Progenitor cell of endocrine pancreas (in vitro differentiated cells): ENCODE results near the gene PTTG2. TPM values are rescaled to one million over a fixed set of nuclear protein-coding genes. Genes with fewer than 3 reads are reported as not detected.

Source experiments
- DNase-seq: peaks from one replicate; pipeline ENCODE4 v3.0.0; 2021; ENCODE audit warnings: low spot score; ENCODE audit not compliant: unreplicated experiment
- H3K27ac Mint-ChIP-seq: 2 replicates; pipeline ENCODE4 v1.8.0; 2021; ENCODE audit warnings: mild to moderate bottlenecking, moderate library complexity, mixed read lengths
- H3K27me3 Mint-ChIP-seq: 2 replicates; pipeline ENCODE4 v1.8.0; 2021; ENCODE audit warnings: mixed read lengths
- H3K36me3 Mint-ChIP-seq: 2 replicates; pipeline ENCODE4 v1.8.0; 2022; ENCODE audit warnings: mixed read lengths; ENCODE audit not compliant: insufficient read depth
- H3K4me1 Mint-ChIP-seq: 2 replicates; pipeline ENCODE4 v1.8.0; 2021; ENCODE audit warnings: low read depth, mixed read lengths
- H3K4me3 Mint-ChIP-seq: 2 replicates; pipeline ENCODE4 v1.8.0; 2021; ENCODE audit warnings: low read depth, mild to moderate bottlenecking, moderate library complexity, mixed read lengths
- H3K9me3 Mint-ChIP-seq: 2 replicates; pipeline ENCODE4 v1.8.0; 2021; ENCODE audit warnings: low read depth, mixed read lengths
- total RNA-seq: library from RNA; stranded (reverse); gene quantifications from 2 replicates; pipeline ENCODE4 v1.2.1, GENCODE V29; 2021
- TF ChIP-seq, protein P1 (sequence below): fragments of 200-600 bp; sonication (generic); IDR thresholded peaks from one replicate; pipeline ENCODE4 v1.5.0; 2021; ENCODE audit warnings: antibody characterized with exemption, mild to moderate bottlenecking; ENCODE audit not compliant: unreplicated experiment

Gene PTTG2
- total RNA-seq, 1 donor from 2014 or later = not detected

DNA sequence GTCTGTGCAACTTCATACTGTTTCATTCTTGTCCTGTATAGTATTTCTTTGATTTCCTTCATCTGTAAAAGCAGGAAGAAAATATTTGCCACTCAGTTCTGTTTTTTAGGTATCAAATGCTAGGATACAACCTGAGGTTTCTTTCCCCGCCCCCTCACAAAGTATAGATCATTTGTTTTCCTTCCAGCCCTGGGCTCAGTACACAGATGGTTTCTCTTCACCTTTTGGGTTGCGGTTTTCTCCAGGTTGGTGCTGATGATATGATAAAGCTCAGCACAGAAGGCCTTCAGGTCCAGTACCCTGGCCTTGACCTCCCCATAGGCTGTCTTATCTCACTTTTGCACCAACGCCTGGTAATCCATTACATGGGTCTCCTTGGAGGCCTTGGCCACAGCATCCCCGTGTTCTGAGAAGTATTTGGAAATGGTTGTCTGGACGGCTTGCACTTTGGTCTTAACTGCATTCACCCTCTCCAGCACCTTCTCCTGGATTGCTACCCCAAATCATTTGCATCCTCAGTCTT lies 35.2 kb downstream of the PTTG2 start:
- no peak for DNase-seq
- no peak overlapping the region for H3K27ac Mint-ChIP-seq
- H3K4me1 Mint-ChIP-seq = peaks cover 36% of the 10 kb centered on the region
- H3K27me3 Mint-ChIP-seq = no peaks in the 10 kb centered on the region
- TF ChIP-seq, protein P1, sequence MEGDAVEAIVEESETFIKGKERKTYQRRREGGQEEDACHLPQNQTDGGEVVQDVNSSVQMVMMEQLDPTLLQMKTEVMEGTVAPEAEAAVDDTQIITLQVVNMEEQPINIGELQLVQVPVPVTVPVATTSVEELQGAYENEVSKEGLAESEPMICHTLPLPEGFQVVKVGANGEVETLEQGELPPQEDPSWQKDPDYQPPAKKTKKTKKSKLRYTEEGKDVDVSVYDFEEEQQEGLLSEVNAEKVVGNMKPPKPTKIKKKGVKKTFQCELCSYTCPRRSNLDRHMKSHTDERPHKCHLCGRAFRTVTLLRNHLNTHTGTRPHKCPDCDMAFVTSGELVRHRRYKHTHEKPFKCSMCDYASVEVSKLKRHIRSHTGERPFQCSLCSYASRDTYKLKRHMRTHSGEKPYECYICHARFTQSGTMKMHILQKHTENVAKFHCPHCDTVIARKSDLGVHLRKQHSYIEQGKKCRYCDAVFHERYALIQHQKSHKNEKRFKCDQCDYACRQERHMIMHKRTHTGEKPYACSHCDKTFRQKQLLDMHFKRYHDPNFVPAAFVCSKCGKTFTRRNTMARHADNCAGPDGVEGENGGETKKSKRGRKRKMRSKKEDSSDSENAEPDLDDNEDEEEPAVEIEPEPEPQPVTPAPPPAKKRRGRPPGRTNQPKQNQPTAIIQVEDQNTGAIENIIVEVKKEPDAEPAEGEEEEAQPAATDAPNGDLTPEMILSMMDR = no peak
- H3K4me3 Mint-ChIP-seq = no peak overlapping the region
- H3K9me3 Mint-ChIP-seq = peaks cover 4% of the 10 kb centered on the region
- H3K36me3 Mint-ChIP-seq = peaks cover 6% of the 10 kb centered on the region

DNA sequence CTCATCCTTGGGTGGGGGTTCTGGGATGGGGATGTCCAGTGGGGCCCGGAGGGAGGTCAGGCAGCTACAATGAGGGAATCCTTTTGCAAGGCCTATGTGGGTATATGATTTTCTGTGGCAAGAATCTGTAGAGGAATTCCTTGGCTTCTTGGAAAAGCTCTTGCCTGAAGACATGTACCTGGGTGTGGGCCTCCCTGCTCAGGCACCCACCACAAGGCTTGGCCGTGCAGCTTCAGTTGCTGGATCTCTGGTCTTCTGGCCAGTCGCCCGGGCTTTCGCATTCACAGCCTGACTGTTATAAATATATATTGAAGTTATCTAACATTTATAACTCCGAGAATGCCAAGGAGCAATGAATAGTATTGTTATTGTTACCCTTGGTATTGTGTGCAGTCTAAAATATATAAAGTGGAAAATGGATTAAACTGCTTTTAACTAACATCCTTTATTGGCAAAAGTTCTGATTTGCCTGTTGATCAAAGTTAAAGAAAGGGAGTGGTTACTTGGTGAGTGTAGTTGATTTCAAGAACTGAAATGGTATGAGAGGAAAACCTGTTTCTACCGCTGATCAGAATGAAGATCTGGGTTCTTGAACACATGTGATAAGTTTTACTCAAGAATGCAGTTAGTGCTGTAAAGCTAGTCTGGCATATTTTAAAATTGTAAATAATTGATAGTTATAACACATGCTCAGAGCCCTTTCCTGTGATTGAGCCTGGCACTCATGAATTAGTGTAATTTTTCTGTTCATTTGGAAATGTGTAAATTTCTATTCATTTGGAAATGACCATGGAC lies 36.0 kb downstream of the PTTG2 start:
- Mint-ChIP-seq H3K4me3 (no peak overlapping the region), H3K9me3 (peaks cover 4% of the 10 kb centered on the region), H3K4me1 (peaks cover 36% of the 10 kb centered on the region), H3K27ac (no peak overlapping the region), H3K27me3 (no peaks in the 10 kb centered on the region), H3K36me3 (peaks cover 6% of the 10 kb centered on the region)
- DNase-seq = no peak
- TF ChIP-seq, protein P1 = no peak

DNA sequence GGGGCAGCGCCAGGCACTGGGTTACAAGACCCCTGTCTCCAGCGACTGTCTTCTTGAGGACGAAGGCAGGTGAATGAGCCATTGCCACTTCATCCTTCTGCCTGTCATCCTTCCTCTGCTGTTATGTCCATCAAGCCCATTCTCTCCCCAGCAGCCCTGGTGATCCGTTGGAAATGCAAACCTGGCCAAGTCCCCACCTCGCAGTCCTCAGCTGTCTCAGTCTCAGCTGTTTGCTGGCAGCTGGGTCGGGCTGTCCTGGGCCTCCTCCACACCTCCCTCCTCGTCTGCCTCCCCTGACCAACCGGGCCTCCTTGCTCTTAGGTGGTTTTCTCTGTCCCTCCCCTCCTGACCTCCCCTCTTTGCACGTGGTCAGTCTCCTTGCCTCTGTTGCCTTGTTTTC lies 38.0 kb downstream of the PTTG2 start:
- Mint-ChIP-seq H3K9me3 (no peaks in the 10 kb centered on the region), H3K27ac (peak overlapping the region; percentile 50), H3K27me3 (no peaks in the 10 kb centered on the region)

DNA sequence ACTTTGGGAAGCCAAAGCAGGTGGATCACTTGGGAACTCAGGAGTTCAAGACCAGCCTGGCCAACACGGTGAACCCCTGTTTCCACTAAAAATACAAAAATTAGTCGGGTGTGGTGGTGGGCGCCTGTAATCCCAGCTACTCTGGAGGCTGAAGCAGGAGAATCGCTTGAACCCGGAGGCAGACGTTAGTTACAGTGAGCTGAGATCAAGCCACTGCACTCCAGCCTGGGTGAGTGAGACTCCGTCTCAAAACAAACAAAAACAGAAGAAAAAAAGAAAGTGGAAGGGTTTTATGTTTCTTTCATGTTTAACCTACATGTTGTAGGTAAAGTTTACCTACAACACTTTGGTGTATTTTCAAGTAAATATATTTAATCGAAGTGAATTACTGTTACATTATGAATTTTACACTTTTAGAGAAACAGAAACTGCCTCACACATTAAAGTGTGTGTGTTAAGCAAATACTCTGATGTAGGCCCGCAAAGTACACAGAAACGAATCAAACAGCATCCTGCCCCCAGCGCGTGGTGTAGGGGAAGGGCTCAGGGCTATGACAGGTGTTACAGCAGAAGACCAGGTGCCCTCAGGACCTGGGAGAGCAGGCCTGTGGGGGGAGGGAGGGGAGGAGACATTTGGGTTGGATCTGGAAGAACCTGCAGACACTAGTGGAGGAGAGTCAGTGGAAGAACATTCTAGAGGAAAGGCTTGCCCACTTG lies 39.0 kb downstream of the PTTG2 start:
- no peaks in the 10 kb centered on the region for H3K27me3 Mint-ChIP-seq
- H3K27ac Mint-ChIP-seq = peak overlapping the region; percentile 91
- no peak overlapping the region for H3K4me3 Mint-ChIP-seq
- TF ChIP-seq, protein P1 = no peak
- H3K36me3 Mint-ChIP-seq = no peaks in the 10 kb centered on the region
- H3K9me3 Mint-ChIP-seq = no peaks in the 10 kb centered on the region
- peaks cover 33% of the 10 kb centered on the region for H3K4me1 Mint-ChIP-seq
- no peak for DNase-seq

More for the DNA sequence above, 38.0 kb downstream of the PTTG2 start:
- Mint-ChIP-seq H3K36me3 (no peaks in the 10 kb centered on the region), H3K4me3 (no peak overlapping the region), H3K4me1 (peaks cover 32% of the 10 kb centered on the region)
- DNase-seq = no peak
- TF ChIP-seq, protein P1 = no peak

DNA sequence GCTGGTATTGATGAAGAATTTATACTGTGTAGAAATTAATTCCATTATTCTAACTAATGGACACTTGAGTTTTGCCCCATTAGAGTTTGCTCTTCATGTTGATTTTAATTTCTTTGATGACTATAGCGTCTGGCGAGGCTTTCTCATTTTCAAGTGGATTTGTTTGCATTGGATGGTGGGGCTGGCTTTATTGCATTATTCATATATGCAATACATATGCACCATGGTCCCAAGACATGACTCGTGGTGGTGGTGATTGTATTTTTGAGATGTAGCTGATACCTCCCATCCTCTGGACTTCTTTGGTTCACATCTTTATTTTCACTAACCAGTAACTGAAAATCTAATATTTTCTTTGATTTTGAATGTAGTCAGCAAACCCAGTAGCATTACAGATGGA lies 39.8 kb downstream of the PTTG2 start:
- Mint-ChIP-seq H3K4me1 (peaks cover 34% of the 10 kb centered on the region), H3K4me3 (no peak overlapping the region), H3K27ac (no peak overlapping the region), H3K9me3 (no peaks in the 10 kb centered on the region), H3K36me3 (no peaks in the 10 kb centered on the region), H3K27me3 (no peaks in the 10 kb centered on the region)
- TF ChIP-seq, protein P1 = no peak
- DNase-seq = no peak
